ENCODE measurements around the gene IDNK.

DNA sequence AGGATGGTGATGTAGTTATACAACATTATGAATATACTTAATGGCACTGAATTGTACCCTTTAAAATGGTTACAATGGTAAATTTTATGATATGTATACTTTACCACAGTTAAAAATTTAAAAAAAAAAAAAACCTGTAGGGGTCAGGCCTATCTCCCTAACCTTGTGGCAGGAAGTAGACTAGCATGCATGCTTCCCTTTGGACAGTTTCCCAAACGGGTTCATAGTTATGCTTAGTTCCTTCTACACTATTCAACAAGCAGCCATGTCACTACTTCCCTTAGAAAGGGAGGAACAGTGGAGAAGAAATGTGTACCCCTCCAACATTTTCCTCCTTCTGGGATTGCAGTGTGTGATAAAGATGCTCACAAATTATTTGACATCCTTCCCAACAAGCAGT lies 32.5 kb downstream of the IDNK start:
- TF ChIP-seq CTCF (IDR thresholded peaks at IDR 0.05) (no peak), POLR2A (IDR thresholded peaks at IDR 0.05) (no peak)
